Measurements from ENCODE around the gene BSPH1.

DNA sequence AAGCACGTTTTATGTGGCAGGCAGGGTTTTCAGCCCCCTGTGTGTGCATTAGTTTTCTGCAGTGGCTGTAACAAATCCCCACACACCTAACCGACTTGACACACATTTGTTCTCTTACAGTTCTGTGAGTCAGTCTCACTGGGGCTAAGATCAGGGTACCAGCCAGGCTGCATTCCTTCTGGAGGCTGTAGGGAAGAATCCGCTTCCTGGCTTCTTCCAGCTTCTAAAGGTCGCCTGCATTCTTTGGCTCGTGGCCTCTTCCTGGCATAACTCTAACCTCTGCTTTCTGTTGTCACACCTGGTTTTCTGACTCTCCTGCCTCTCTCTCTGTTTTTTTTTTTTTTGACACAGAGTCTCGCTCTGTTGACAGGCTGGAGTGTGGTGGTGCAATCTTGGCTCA is 8.9 kb upstream of the BSPH1 start:
- no peak for TF ChIP-seq POLR2A (IDR thresholded peaks at IDR 0.05)
- TF ChIP-seq CTCF (IDR thresholded peaks at IDR 0.05), result no peak
